Panc1 (cell line): ENCODE measurements around the gene EHHADH.

ENCODE experiments used
- CTCF ChIP-seq: fragments of 450-650 bp; IDR thresholded peaks from 2 replicates; pipeline ENCODE4 v1.5.1; 2017; ENCODE audit warnings: mild to moderate bottlenecking
- POLR2AphosphoS5 ChIP-seq: IDR thresholded peaks from 2 replicates; pipeline ENCODE4 v1.6.1; 2012; ENCODE audit warnings: mild to moderate bottlenecking, low read depth, low read length, moderate library complexity
- SIN3A ChIP-seq: IDR thresholded peaks from 2 replicates; pipeline ENCODE4 v1.6.1; 2012; ENCODE audit warnings: low read depth, mild to moderate bottlenecking, low read length, moderate library complexity, borderline replicate concordance; ENCODE audit not compliant: insufficient read depth
- TCF7L2 ChIP-seq: IDR thresholded peaks from 2 replicates; pipeline ENCODE4 v1.6.1; 2011; ENCODE audit warnings: mild to moderate bottlenecking, low read depth, low read length, inconsistent platforms
- TF ChIP-seq, protein P1 (sequence below), 2 experiments: IDR thresholded peaks; 2 replicates each; pipeline ENCODE4 v1.6.1; 2011 to 2012; ENCODE audit warnings: low read depth in 2 of 2, control low read depth in 1 of 2, low read length in 1 of 2, mild to moderate bottlenecking in 1 of 2, moderate library complexity in 1 of 2; ENCODE audit not compliant: insufficient read depth in 1 of 2

DNA sequence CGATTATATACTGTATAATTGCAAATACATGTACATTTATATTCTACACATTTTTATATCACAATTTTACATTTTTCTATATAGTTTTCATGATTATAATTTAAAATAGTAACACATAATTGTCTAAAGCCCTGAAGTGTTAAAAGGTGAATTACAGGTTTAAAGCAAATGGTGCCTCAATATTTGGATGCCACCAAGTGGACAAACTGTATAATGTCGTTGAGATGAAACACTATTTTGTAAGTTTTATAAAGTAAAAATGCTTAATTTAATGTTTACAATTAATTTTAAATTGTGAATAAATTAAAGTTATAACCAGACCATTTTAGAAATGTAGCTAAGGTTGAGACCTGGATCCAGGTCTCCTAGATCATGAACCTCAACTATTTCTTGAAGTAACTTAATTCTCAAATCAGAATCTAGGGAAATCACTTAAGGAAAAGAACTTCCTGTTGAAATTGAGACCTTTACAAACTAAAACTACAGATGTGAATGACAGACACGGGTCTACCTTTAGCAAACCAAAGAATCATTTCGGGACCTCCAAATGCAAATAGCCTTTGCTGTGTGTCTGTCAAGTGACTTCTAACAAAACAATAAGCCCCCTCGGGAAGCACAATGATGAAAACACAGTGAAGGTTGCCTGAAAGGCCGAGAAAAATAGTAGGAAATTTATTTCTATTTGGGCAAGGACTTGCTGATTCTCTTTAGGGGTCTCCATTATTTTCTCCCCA, 37.8 kb downstream of the EHHADH start:
- peak; percentile 65; the same call in 1 of the 2 replicates for TF ChIP-seq CTCF
- TF ChIP-seq POLR2AphosphoS5 = no peak
- TF ChIP-seq, protein P1, sequence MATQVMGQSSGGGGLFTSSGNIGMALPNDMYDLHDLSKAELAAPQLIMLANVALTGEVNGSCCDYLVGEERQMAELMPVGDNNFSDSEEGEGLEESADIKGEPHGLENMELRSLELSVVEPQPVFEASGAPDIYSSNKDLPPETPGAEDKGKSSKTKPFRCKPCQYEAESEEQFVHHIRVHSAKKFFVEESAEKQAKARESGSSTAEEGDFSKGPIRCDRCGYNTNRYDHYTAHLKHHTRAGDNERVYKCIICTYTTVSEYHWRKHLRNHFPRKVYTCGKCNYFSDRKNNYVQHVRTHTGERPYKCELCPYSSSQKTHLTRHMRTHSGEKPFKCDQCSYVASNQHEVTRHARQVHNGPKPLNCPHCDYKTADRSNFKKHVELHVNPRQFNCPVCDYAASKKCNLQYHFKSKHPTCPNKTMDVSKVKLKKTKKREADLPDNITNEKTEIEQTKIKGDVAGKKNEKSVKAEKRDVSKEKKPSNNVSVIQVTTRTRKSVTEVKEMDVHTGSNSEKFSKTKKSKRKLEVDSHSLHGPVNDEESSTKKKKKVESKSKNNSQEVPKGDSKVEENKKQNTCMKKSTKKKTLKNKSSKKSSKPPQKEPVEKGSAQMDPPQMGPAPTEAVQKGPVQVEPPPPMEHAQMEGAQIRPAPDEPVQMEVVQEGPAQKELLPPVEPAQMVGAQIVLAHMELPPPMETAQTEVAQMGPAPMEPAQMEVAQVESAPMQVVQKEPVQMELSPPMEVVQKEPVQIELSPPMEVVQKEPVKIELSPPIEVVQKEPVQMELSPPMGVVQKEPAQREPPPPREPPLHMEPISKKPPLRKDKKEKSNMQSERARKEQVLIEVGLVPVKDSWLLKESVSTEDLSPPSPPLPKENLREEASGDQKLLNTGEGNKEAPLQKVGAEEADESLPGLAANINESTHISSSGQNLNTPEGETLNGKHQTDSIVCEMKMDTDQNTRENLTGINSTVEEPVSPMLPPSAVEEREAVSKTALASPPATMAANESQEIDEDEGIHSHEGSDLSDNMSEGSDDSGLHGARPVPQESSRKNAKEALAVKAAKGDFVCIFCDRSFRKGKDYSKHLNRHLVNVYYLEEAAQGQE (IDR thresholded peaks at IDR 0.05; ENCODE audit: insufficient read depth in 1 of 2, low read depth in 2 of 2, low read length in 1 of 2) = no peak
- no peak for TF ChIP-seq SIN3A
- no peak for TF ChIP-seq TCF7L2
